ENCODE data around the gene MYH13. TPM values are rescaled to one million over a fixed set of nuclear protein-coding genes. Genes with fewer than 3 reads are reported as not detected.

The MYH13 gene
- total and polyA plus RNA-seq, 10 of the 15 experiments (the other 5 are each of a cell fraction or from before 2014, with no cell fraction given) = 0.01 to 0.04 (median 0.03) TPM; not detected in 4

DNA sequence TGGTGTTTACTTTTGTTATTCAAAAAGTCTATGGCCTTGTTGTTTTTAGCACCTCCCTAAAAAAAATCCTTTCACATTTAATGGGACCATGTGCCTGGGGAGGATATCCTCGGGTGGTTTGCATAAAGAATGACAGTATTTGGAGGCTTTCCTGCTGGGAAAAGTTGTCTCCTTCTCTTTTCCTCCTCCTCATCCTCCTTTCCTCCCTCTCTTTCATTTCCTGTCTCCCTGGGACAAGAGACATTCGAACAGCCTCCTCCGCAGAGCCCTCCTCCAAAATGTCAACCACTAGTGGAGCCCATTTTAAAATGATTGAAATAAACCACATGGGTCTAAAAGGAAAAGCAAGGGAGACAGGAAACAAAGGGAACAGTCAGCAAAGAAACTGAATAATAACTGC is 67.4 kb downstream of the MYH13 start:
- no peak for ATAC-seq
- intact Hi-C loops (cut with micrococcal nuclease; ENCODE audit: unreplicated experiment) (no loop called here), in situ Hi-C loops (cut with MboI) (no loop called here)
- FAIRE-seq = no peak
- no peaks in the 10 kb centered on the region for H3K4me1 ChIP-seq (ENCODE audit: control insufficient read depth, insufficient read depth, low read length)
- CTCF ChIA-PET = no interaction called here
- SMC1A ChIA-PET (ENCODE audit: uncharacterized antibody, unreplicated experiment) = interaction anchor here (0.5 kb wide), 1 partner anchor 10 kb away, joined by 3 read pairs; no protein-coding TSS in a partner anchor
- no peaks in the 10 kb centered on the region for H3K36me3 ChIP-seq (ENCODE audit: control insufficient read depth in 2 of 2, insufficient read depth in 2 of 2, low read length in 1 of 2)
- H2AFZ ChIP-seq (ENCODE audit: control insufficient read depth, low read depth, low read length) = no peak overlapping the region
- no peaks in the 10 kb centered on the region for H4K20me1 ChIP-seq (ENCODE audit: control insufficient read depth, insufficient read depth)
- POLR2A ChIA-PET = no interaction called here
- H3K4me2 ChIP-seq (ENCODE audit: control insufficient read depth, insufficient read depth) = no peak overlapping the region
- H3K27ac ChIP-seq (ENCODE audit: control insufficient read depth, insufficient read depth) = no peak overlapping the region
- TF ChIP-seq KAT2A (conservative IDR thresholded peaks at IDR 0.05; ENCODE audit: control insufficient read depth, low read depth, low read length) (no peak), SREBF2 (IDR thresholded peaks at IDR 0.05; ENCODE audit: low read length) (no peak), SMAD5 (IDR thresholded peaks at IDR 0.05; ENCODE audit: low read depth) (no peak), WRNIP1 (IDR thresholded peaks at IDR 0.05; ENCODE audit: borderline replicate concordance, low read depth, low read length) (no peak)
- TF ChIP-seq, protein P1, sequence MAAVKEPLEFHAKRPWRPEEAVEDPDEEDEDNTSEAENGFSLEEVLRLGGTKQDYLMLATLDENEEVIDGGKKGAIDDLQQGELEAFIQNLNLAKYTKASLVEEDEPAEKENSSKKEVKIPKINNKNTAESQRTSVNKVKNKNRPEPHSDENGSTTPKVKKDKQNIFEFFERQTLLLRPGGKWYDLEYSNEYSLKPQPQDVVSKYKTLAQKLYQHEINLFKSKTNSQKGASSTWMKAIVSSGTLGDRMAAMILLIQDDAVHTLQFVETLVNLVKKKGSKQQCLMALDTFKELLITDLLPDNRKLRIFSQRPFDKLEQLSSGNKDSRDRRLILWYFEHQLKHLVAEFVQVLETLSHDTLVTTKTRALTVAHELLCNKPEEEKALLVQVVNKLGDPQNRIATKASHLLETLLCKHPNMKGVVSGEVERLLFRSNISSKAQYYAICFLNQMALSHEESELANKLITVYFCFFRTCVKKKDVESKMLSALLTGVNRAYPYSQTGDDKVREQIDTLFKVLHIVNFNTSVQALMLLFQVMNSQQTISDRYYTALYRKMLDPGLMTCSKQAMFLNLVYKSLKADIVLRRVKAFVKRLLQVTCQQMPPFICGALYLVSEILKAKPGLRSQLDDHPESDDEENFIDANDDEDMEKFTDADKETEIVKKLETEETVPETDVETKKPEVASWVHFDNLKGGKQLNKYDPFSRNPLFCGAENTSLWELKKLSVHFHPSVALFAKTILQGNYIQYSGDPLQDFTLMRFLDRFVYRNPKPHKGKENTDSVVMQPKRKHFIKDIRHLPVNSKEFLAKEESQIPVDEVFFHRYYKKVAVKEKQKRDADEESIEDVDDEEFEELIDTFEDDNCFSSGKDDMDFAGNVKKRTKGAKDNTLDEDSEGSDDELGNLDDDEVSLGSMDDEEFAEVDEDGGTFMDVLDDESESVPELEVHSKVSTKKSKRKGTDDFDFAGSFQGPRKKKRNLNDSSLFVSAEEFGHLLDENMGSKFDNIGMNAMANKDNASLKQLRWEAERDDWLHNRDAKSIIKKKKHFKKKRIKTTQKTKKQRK (IDR thresholded peaks at IDR 0.05; ENCODE audit: low read depth, low read length) = no peak
- H3K79me2 ChIP-seq (ENCODE audit: control insufficient read depth, insufficient read depth, low read length) = no peaks in the 10 kb centered on the region
- WGBS (ENCODE audit: insufficient coverage, insufficient replicate concordance, low lambda C conversion rate, missing lambda C conversion rate) = 43% methylated on average over 3 of the region's 3 CpGs
- no peaks in the 10 kb centered on the region; a peak in 1 of 4 replicates for H3K27me3 ChIP-seq (replicated peaks in 1 of 2; ENCODE audit: control insufficient read depth in 2 of 2, insufficient read depth in 2 of 2, low read length in 1 of 2)
- H3K9me3 ChIP-seq (replicated peaks; ENCODE audit: control insufficient read depth, insufficient read depth, low read length) = no peaks in the 10 kb centered on the region; the same call in 2 of the 3 replicates
- DNase-seq (ENCODE audit: low read depth, low spot score) = no peak
- no peak overlapping the region for H3K9ac ChIP-seq (ENCODE audit: control insufficient read depth, insufficient read depth, low read length)
- RAD21 ChIA-PET (ENCODE audit: unreplicated experiment) = no interaction called here
- no peak overlapping the region for H3K4me3 ChIP-seq
- BruUV-seq (replicated peaks) = no TSS peak

Measured in GM12878 (cell line).